Gastrocnemius medialis (tissue), 4 donors: Measurements from ENCODE around the gene DRC1.

Source experiments
- POLR2A ChIP-seq, 2 donors: fragments of 450-650 bp; IDR thresholded peaks; one replicate each; pipeline ENCODE4 v1.6.1; 2017; ENCODE audit warnings: antibody characterized with exemption in 2 of 2, mild to moderate bottlenecking in 2 of 2, moderate library complexity in 2 of 2
- TF ChIP-seq, protein P1 (sequence below), 5 experiments: fragments of 450-650 bp in 3 of 5; fragments of 200-600 bp in 2 of 5; sonication (generic) in 2 of 5; IDR thresholded peaks in 4 of 5; conservative IDR thresholded peaks in 1 of 5; 1 replicate in 4 of 5; 2 replicates in 1 of 5; pipeline ENCODE4 v1.5.1; 2016 to 2019; ENCODE audit warnings: antibody characterized with exemption in 5 of 5, mild to moderate bottlenecking in 3 of 5, moderate library complexity in 3 of 5

DNA sequence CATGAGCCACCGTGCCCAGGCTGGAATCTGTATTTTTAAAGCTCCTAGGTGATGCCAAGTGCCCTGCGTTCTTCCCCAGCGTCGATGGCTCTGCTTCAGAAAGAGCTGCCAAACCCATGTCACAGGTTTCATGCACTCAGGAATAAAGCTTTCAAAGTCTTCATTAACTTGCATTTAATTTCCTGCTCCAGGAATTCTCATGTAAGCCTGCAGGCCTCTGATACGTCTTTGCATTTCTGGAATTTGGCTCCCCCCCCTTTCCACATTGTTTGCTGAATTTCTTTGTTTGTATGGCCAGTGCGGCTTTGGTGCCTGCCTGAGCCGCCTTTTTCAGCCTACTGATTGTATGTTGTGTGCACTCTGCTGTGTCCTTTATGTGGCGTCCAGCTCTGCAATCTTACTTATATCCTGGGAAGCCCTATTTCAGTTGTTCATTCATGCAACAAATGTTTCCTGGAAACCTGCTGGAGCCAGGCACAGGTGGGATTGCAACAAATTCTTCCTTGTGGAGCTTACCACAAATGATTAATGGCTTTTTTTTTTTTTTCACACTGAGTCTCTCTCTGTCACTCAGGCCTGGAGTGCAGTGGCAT, 94.1 kb downstream of the DRC1 start:
- TF ChIP-seq, protein P1, sequence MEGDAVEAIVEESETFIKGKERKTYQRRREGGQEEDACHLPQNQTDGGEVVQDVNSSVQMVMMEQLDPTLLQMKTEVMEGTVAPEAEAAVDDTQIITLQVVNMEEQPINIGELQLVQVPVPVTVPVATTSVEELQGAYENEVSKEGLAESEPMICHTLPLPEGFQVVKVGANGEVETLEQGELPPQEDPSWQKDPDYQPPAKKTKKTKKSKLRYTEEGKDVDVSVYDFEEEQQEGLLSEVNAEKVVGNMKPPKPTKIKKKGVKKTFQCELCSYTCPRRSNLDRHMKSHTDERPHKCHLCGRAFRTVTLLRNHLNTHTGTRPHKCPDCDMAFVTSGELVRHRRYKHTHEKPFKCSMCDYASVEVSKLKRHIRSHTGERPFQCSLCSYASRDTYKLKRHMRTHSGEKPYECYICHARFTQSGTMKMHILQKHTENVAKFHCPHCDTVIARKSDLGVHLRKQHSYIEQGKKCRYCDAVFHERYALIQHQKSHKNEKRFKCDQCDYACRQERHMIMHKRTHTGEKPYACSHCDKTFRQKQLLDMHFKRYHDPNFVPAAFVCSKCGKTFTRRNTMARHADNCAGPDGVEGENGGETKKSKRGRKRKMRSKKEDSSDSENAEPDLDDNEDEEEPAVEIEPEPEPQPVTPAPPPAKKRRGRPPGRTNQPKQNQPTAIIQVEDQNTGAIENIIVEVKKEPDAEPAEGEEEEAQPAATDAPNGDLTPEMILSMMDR (IDR thresholded peaks at IDR 0.05 in 4 of 5, conservative IDR thresholded peaks at IDR 0.05 in 1 of 5), result no peak
- TF ChIP-seq POLR2A (IDR thresholded peaks at IDR 0.05), result no peak
